Ascending aorta (tissue), 2 donors: ENCODE results near the gene C20orf204. TPM values are rescaled to one million over a fixed set of nuclear protein-coding genes. Genes with fewer than 3 reads are reported as not detected.
A peak's percentile ranks its signal among the peaks of the same experiment; 100 is the strongest.

Experiments
- DNase-seq, 2 donors: peaks; one replicate each; pipeline ENCODE4 v3.0.0-alpha.2; 2019; ENCODE audit warnings: low spot score in 2 of 2
- H3K27ac ChIP-seq, 2 donors: fragments of 200-600 bp; sonication (generic); one replicate each; pipeline ENCODE4 v1.5.1; 2016 to 2017; ENCODE audit warnings: mild to moderate bottlenecking in 1 of 2
- H3K27me3 ChIP-seq: fragments of 200-600 bp; sonication (generic); one replicate; pipeline ENCODE4 v1.5.1; 2017
- H3K36me3 ChIP-seq, 2 donors: fragments of 200-600 bp; sonication (generic); one replicate each; pipeline ENCODE4 v1.5.1; 2016
- H3K4me1 ChIP-seq, 2 donors: fragments of 200-600 bp; sonication (generic); one replicate each; pipeline ENCODE4 v1.5.1; 2016 to 2017; ENCODE audit warnings: mild to moderate bottlenecking in 1 of 2
- H3K4me3 ChIP-seq, 2 donors: fragments of 200-600 bp; sonication (generic); one replicate each; pipeline ENCODE4 v1.5.1; 2016 to 2017; ENCODE audit warnings: mild to moderate bottlenecking in 1 of 2
- H3K9me3 ChIP-seq, 2 donors: fragments of 200-600 bp; sonication (generic); one replicate each; pipeline ENCODE4 v1.5.1; 2016
- CTCF ChIP-seq, 3 experiments: fragments of 200-600 bp in 2 of 3; fragments of 450-650 bp in 1 of 3; sonication (generic) in 2 of 3; IDR thresholded peaks; one replicate each; pipeline ENCODE4 v1.5.1; 2016 to 2019; ENCODE audit warnings: antibody characterized with exemption in 3 of 3, mild to moderate bottlenecking in 1 of 3, moderate library complexity in 1 of 3
- intact Hi-C: fragments of 100-400 bp; cut with DNase I; formaldehyde crosslinking; loops from one replicate; pipeline ENCODE4 v1.15.1; 2023
- total RNA-seq: library from RNA; depleted of rRNA; stranded (reverse); fragments of >200 nt; gene quantifications from one replicate; pipeline ENCODE4 v1.1.0, GENCODE V29; 2016

Gene C20orf204
- total RNA-seq, 1 donor from 2014 or later: not detected

GRCh38 chr20:64082126-64082731 lies 46.2 kb downstream of the C20orf204 start:
- Histone ChIP-seq H3K9me3 (no peaks in the 10 kb centered on the region), H3K4me3 (no peak overlapping the region), H3K36me3 (no peaks in the 10 kb centered on the region), H3K4me1 (peaks cover 17 to 30% of the 10 kb centered on the region in 2 donors), H3K27ac (no peak overlapping the region), H3K27me3 (peaks cover 7% of the 10 kb centered on the region)
- intact Hi-C loops: loop anchor here (5.0 kb wide), 1 partner anchor 40 kb away; no protein-coding TSS in a partner anchor
- no peak for TF ChIP-seq CTCF (IDR thresholded peaks at IDR 0.05)
- DNase-seq: no peak

- Histone ChIP-seq H3K4me1 (peaks cover 17 to 30% of the 10 kb centered on the region in 2 donors), H3K36me3 (no peaks in the 10 kb centered on the region), H3K27ac (no peak overlapping the region), H3K4me3 (peak overlapping the region; percentile 54 to 74), H3K9me3 (no peaks in the 10 kb centered on the region), H3K27me3 (peaks cover 7% of the 10 kb centered on the region)
- DNase-seq: no peak
- no peak for TF ChIP-seq CTCF (IDR thresholded peaks at IDR 0.05)
- intact Hi-C loops: loop anchor here (5.0 kb wide), 1 partner anchor 39 kb away; no protein-coding TSS in a partner anchor
Measured at GRCh38 chr20:64082820-64083377, 46.9 kb downstream of the C20orf204 start.

- intact Hi-C loops: loop anchor here (5.0 kb wide), 1 partner anchor 39 kb away; no protein-coding TSS in a partner anchor
- H3K9me3 ChIP-seq: no peaks in the 10 kb centered on the region
- TF ChIP-seq CTCF (IDR thresholded peaks at IDR 0.05): peak; percentile 40 to 62 (median 52)
- H3K4me1 ChIP-seq: peaks cover 16 to 25% of the 10 kb centered on the region in 2 donors
- H3K36me3 ChIP-seq: no peaks in the 10 kb centered on the region
- peak overlapping the region; percentile 54 to 74 for H3K4me3 ChIP-seq
- DNase-seq: peak in 1 of 2 donors; percentile 81
- H3K27ac ChIP-seq: no peak overlapping the region
- H3K27me3 ChIP-seq: peaks cover 7% of the 10 kb centered on the region
Measured at GRCh38 chr20:64083378-64083803, 47.4 kb downstream of the C20orf204 start.

GRCh38 chr20:64083804-64084684 lies 48.1 kb downstream of the C20orf204 start, which contains the start of gene LKAAEAR1:
Gene LKAAEAR1, minus strand, starts transcription at chr20:64084398. Its CDS starts 179 bp downstream, at chr20:64084219.
- H3K36me3 ChIP-seq: no peaks in the 10 kb centered on the region
- peaks cover 9 to 18% of the 10 kb centered on the region in 2 donors for H3K4me1 ChIP-seq
- peak within 1 kb of the TSS; percentile 54 to 74 for H3K4me3 ChIP-seq
- peaks cover 7% of the 10 kb centered on the region for H3K27me3 ChIP-seq
- intact Hi-C loops: loop anchor here (5.0 kb wide), 1 partner anchor 38 kb away; no protein-coding TSS in a partner anchor
- DNase-seq: no peak
- no peaks in the 10 kb centered on the region for H3K9me3 ChIP-seq
- TF ChIP-seq CTCF (IDR thresholded peaks at IDR 0.05): no peak
- no peak within 1 kb of the TSS for H3K27ac ChIP-seq

DNA sequence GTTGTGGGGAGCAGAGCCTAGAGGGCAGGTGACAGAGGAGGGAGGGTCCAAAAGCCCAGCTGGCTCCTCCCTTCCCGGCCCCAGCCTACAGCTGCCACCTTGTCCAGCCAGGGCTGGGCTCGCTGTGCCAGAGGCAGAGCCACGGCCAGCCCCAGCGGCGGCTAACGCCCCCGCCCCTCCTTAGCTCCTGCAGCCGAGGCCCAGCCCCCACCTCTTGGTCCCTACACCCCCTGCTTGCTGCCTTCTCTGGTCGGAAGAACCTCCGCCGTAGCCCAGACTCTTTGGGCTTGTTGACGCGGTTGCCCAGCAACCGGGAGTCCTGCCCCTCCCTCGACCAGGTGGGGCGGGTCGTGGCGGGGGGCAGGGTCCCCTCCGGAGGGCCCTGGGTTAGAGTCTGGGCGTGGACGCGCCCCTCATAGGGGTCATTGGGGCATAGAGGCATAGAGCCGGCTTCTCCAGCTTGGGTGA lies 48.7 kb downstream of the C20orf204 start:
- no peak for DNase-seq
- Histone ChIP-seq H3K27ac (no peak overlapping the region), H3K4me3 (peak overlapping the region in 1 of 2 donors; percentile 74), H3K4me1 (peaks cover 6 to 15% of the 10 kb centered on the region in 2 donors), H3K9me3 (no peaks in the 10 kb centered on the region), H3K27me3 (peaks cover 7% of the 10 kb centered on the region), H3K36me3 (no peaks in the 10 kb centered on the region)
- no peak for TF ChIP-seq CTCF (IDR thresholded peaks at IDR 0.05)
- intact Hi-C loops: loop anchor here (5.0 kb wide), 1 partner anchor 38 kb away; no protein-coding TSS in a partner anchor
